Hepatocyte (in vitro differentiated cells): ENCODE measurements around the gene PCDHGC5. TPM values are rescaled to one million over a fixed set of nuclear protein-coding genes. Genes with fewer than 3 reads are reported as not detected.

Source experiments
- DNase-seq: peaks from one replicate; pipeline ENCODE4 v3.0.0-alpha.2; 2016; ENCODE audit warnings: low spot score
- H2AFZ ChIP-seq: fragments of 200-600 bp; sonication (generic); 2 replicates; pipeline ENCODE4 v1.6.0; 2016; ENCODE audit warnings: antibody characterized with exemption, mild to moderate bottlenecking
- H3K27ac ChIP-seq: fragments of 200-600 bp; sonication (generic); 2 replicates; pipeline ENCODE4 v1.5.1; 2016; ENCODE audit warnings: mild to moderate bottlenecking
- H3K27me3 ChIP-seq: fragments of 200-600 bp; sonication (generic); 2 replicates; pipeline ENCODE4 v1.6.1; 2016
- H3K36me3 ChIP-seq: fragments of 200-600 bp; sonication (generic); replicated peaks from 2 replicates; pipeline ENCODE4 v1.5.1; 2016; ENCODE audit warnings: low read depth; ENCODE audit not compliant: insufficient read depth
- H3K4me1 ChIP-seq: fragments of 200-600 bp; sonication (generic); 2 replicates; pipeline ENCODE4 v1.5.1; 2016; ENCODE audit warnings: mild to moderate bottlenecking, moderate library complexity; ENCODE audit not compliant: insufficient read depth
- H3K4me2 ChIP-seq: fragments of 200-600 bp; sonication (generic); 2 replicates; pipeline ENCODE4 v1.6.0; 2016
- H3K4me3 ChIP-seq: fragments of 200-600 bp; sonication (generic); 2 replicates; pipeline ENCODE4 v1.5.1; 2016; ENCODE audit warnings: mild to moderate bottlenecking
- H3K79me2 ChIP-seq: fragments of 200-600 bp; sonication (generic); 2 replicates; pipeline ENCODE4 v1.6.0; 2017; ENCODE audit warnings: mild to moderate bottlenecking
- H3K9me2 ChIP-seq: fragments of 200-600 bp; sonication (generic); replicated peaks from 2 replicates; pipeline ENCODE4 v1.6.0; 2017; ENCODE audit warnings: mild to moderate bottlenecking; ENCODE audit not compliant: insufficient read depth
- H3K9me3 ChIP-seq: fragments of 200-600 bp; sonication (generic); 2 replicates; pipeline ENCODE4 v1.5.1; 2016; ENCODE audit warnings: low read depth, mild to moderate bottlenecking
- H4K20me1 ChIP-seq: fragments of 200-600 bp; sonication (generic); 2 replicates; pipeline ENCODE4 v1.6.0; 2016; ENCODE audit warnings: mild to moderate bottlenecking; ENCODE audit not compliant: insufficient read depth, poor library complexity, severe bottlenecking
- CTCF ChIP-seq: fragments of 200-600 bp; sonication (generic); IDR thresholded peaks from 2 replicates; pipeline ENCODE4 v1.5.1; 2016; ENCODE audit warnings: antibody characterized with exemption, mild to moderate bottlenecking; ENCODE audit not compliant: poor library complexity
- EZH2 ChIP-seq: fragments of 200-600 bp; sonication (generic); IDR thresholded peaks from 2 replicates; pipeline ENCODE4 v1.6.1; 2016; ENCODE audit warnings: antibody characterized with exemption, mild to moderate bottlenecking, borderline replicate concordance
- EZH2phosphoT487 ChIP-seq: fragments of 200-600 bp; sonication (generic); IDR thresholded peaks from one replicate; pipeline ENCODE4 v1.6.1; 2018; ENCODE audit warnings: antibody characterized with exemption, mild to moderate bottlenecking, low read depth, moderate library complexity; ENCODE audit not compliant: unreplicated experiment, severe bottlenecking
- WGBS: methylation state at CpG from one replicate; pipeline ENCODE4 v1.1.6; 2016; ENCODE audit warnings: low lambda C conversion rate; ENCODE audit errors: missing lambda C conversion rate; 5-methylcytosine and 5-hydroxymethylcytosine counted together
- polyA plus RNA-seq: library from polyadenylated mRNA; unstranded; fragments of >200 nt; fragmentation: Nextera tagmentation; extraction: Ambion mirVana; gene quantifications from 2 replicates; pipeline ENCODE4 v1.2.1, GENCODE V29; 2016
- total RNA-seq: library from RNA; depleted of rRNA; stranded (reverse); fragments of >200 nt; gene quantifications from 2 replicates; pipeline ENCODE4 v1.2.3, GENCODE V29; 2014

Gene PCDHGC5
- total and polyA plus RNA-seq, 2 experiments from 2014 or later = 0.16 to 1.1 TPM

DNA sequence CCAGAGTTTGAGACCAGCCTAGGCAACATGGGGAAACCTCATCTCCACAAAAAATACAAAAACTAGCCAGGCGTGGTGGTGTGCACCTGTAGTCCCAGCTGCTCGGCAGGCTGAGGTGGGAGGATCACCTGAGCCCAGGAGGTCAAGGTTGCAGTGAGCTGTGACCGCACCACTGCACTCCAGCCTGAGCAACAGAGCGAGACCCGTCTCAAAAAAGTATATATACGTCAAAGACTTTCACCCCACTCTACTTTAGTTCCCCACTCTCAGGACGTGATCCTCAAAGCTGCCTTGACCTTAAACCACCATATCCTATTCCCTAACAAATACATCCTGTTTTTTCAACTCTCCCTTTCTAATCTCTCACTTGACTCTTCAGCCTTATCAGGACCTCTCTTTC, 41.0 kb downstream of the PCDHGC5 start:
- H3K27me3 ChIP-seq = no peaks in the 10 kb centered on the region

GRCh38 chr5:141532726-141533125, 43.8 kb downstream of the PCDHGC5 start:
- H2AFZ ChIP-seq = no peak overlapping the region
- no peak for TF ChIP-seq EZH2phosphoT487
- no peak for TF ChIP-seq EZH2
- no peak for TF ChIP-seq CTCF
- H3K27me3 ChIP-seq = no peaks in the 10 kb centered on the region
- 97% methylated on average over 1 of the region's 1 CpG for WGBS
- H3K79me2 ChIP-seq = no peaks in the 10 kb centered on the region
- no peak overlapping the region for H3K4me2 ChIP-seq
- H3K27ac ChIP-seq = no peak overlapping the region
- H3K9me2 ChIP-seq = no peaks in the 10 kb centered on the region
- no peak for DNase-seq
- H3K36me3 ChIP-seq = no peaks in the 10 kb centered on the region
- H3K9me3 ChIP-seq = no peaks in the 10 kb centered on the region
- no peaks in the 10 kb centered on the region for H4K20me1 ChIP-seq
- no peak overlapping the region for H3K4me3 ChIP-seq
- H3K4me1 ChIP-seq = peaks cover 15% of the 10 kb centered on the region

More for the DNA sequence above, 41.0 kb downstream of the PCDHGC5 start:
- H4K20me1 ChIP-seq = no peaks in the 10 kb centered on the region
- no peaks in the 10 kb centered on the region for H3K79me2 ChIP-seq
- 97% methylated on average over 7 of the region's 7 CpGs for WGBS
- no peak overlapping the region for H2AFZ ChIP-seq
- no peak overlapping the region for H3K4me3 ChIP-seq
- no peak for TF ChIP-seq CTCF
- no peak for TF ChIP-seq EZH2phosphoT487
- no peak for TF ChIP-seq EZH2
- no peaks in the 10 kb centered on the region for H3K9me3 ChIP-seq
- H3K9me2 ChIP-seq = no peaks in the 10 kb centered on the region
- peak overlapping the region; percentile 77 for H3K27ac ChIP-seq
- no peaks in the 10 kb centered on the region for H3K36me3 ChIP-seq
- H3K4me1 ChIP-seq = peaks cover 28% of the 10 kb centered on the region
- DNase-seq = no peak
- H3K4me2 ChIP-seq = no peak overlapping the region

- Histone ChIP-seq H2AFZ (no peak overlapping the region), H3K4me2 (no peak overlapping the region), H3K36me3 (no peaks in the 10 kb centered on the region), H3K9me2 (no peaks in the 10 kb centered on the region), H3K4me1 (peaks cover 7% of the 10 kb centered on the region), H4K20me1 (no peaks in the 10 kb centered on the region), H3K27ac (no peak overlapping the region), H3K79me2 (no peaks in the 10 kb centered on the region), H3K4me3 (no peak overlapping the region), H3K9me3 (no peaks in the 10 kb centered on the region), H3K27me3 (no peaks in the 10 kb centered on the region)
- no peak for DNase-seq
- 92% methylated on average over 1 of the region's 1 CpG for whole genome bisulfite sequencing
- TF ChIP-seq CTCF (no peak), EZH2 (no peak), EZH2phosphoT487 (no peak)
Measured at GRCh38 chr5:141533897-141534296, 45.0 kb downstream of the PCDHGC5 start.
